Ureter (tissue), 1 donor: ENCODE results near the gene ZNF785. TPM values are rescaled to one million over a fixed set of nuclear protein-coding genes. Genes with fewer than 3 reads are reported as not detected.
"Not testable (repeated sequence)": the region's sequence is repeated elsewhere in the genome, so short reads cannot be mapped to it uniquely, and the experiment has no call there.

Source experiments
- DNase-seq: peaks from one replicate; pipeline ENCODE4 v3.0.0-alpha.2; 2020; ENCODE audit warnings: low spot score
- total RNA-seq: library from RNA; stranded (reverse); gene quantifications from one replicate; pipeline ENCODE4 v1.2.4, GENCODE V29; 2023
- donor health status: DM: yes; HTN: yes; CAD: no.

ZNF785 gene
- total RNA-seq, 1 donor from 2014 or later: 25.2 TPM

GRCh38 chr16:30565984-30566383 is 19.5 kb downstream of the ZNF785 start:
- DNase-seq: no peak

GRCh38 chr16:30565526-30565925 is 20.0 kb downstream of the ZNF785 start:
- DNase-seq: no peak

DNA sequence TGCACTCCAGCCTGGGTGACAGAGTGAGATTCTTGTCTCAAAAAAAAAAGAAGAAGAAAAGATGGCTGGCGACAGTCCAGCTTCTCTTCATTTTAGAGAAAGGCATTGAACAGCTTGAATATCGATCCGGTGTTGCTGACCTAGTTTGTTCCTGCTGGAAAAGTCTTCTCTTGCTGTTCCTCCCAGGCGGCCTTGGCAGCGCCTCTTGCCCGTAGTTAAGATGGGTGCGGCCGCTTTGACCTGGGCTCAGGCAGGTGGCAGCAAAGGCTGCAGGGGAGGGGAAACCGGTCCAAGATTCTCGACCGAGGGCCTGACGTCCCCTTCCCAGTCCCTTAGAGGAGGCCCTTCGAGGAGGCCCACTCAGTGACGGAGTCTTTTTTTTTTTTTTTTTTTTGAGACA is 23.5 kb downstream of the ZNF785 start:
- no peak for DNase-seq

GRCh38 chr16:30561089-30561816 is 24.2 kb downstream of the ZNF785 start:
- no peak for DNase-seq

- DNase-seq: no peak
Measured at GRCh38 chr16:30559690-30560089, 25.8 kb downstream of the ZNF785 start.

GRCh38 chr16:30558789-30559377 is 26.6 kb downstream of the ZNF785 start:
- DNase-seq: no peak

- peak; percentile 98 for DNase-seq
Measured at GRCh38 chr16:30557957-30558788, 27.3 kb downstream of the ZNF785 start, which contains the start of gene ZNF764. Gene ZNF764 (minus strand): TSS chr16:30558374. CDS start chr16:30558182, 192 bp downstream.

- DNase-seq: no peak
Measured at GRCh38 chr16:30557707-30557956, 27.9 kb downstream of the ZNF785 start.

- DNase-seq: no peak
Measured at GRCh38 chr16:30556125-30556473, 29.4 kb downstream of the ZNF785 start.

- DNase-seq: no peak
Measured at GRCh38 chr16:30555315-30556124, 30.0 kb downstream of the ZNF785 start.

DNA sequence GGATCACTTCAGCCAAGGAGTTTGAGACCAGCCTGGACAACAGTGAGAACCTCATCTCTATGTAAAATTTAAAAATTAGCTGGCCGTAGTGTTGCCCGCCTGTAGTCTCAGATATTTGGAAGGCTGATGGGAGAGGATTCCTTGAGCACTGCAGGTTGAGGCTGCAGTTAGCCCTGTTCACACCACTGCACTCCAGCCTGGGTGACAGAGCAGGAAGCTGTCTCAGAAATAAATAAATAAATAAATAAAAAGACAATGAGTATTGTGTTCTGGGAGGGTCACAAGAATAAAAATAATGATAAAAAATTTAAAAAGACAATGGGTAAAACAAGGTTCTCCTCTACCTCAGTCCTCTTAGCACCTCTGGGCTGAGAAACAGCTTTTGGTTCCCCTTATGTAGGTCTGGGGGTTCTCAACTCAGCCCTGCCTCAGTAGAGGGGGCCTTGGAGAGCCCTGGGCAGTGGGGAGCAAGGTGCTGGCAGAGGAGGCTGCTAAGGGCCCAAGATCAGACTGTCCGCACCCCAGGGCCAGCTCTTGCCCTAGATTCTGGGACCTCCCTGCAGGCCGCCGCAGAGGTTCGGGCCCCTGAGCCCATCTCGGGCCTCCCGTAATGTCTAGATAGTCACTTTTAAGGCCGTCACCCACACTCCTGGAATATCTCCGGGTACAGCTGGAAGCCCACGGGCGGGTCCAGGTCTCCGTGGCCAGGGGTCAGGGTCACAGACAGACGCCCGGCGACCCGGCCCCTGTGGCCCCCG is 30.8 kb downstream of the ZNF785 start:
- no peak for DNase-seq

DNA sequence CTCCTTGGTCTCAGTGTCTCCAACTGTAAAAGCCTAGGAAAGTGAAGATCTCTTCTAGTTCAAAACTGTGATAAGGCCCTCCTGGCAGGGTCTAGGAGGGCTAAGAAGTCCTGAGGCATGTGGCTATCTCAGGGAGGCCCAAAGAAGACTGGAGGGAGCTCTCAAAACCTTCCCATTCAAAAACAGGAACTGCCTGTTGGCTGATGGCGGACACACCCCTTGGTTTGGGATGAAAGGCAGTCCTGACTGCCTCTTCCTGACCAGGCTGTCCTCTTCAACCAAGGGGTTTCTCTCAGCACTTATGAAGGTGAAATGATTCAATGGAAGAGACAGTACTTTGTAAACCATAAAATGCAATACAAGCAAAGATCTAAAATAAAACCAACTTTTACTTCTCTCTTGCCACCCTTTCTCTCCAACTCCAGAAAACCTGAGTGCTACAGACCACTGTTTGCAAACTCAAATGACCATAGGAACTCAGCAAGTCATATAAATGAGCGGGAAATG is 32.1 kb downstream of the ZNF785 start:
- no peak for DNase-seq

GRCh38 chr16:30552956-30553355 is 32.5 kb downstream of the ZNF785 start:
- no peak for DNase-seq

DNA sequence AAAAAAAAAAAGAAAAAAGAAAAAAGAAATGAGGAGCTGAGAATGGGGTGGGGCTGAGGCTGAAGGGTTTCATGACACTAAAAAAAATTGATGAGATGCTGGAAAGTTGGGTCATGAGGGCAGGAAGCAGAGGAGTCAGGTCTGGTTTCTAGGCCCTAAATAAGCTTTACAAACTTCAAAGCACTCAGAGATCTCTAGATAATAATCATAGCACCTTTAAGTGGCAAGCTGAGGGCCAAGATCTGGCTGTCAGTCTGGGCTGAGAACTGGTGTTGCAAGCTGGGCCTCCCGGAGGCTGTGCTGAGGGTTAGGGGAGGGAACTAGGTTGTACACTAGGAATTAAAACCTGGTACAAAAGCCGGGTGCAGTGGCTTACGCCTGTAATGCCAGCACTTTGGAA is 33.7 kb downstream of the ZNF785 start:
- no peak for DNase-seq

DNA sequence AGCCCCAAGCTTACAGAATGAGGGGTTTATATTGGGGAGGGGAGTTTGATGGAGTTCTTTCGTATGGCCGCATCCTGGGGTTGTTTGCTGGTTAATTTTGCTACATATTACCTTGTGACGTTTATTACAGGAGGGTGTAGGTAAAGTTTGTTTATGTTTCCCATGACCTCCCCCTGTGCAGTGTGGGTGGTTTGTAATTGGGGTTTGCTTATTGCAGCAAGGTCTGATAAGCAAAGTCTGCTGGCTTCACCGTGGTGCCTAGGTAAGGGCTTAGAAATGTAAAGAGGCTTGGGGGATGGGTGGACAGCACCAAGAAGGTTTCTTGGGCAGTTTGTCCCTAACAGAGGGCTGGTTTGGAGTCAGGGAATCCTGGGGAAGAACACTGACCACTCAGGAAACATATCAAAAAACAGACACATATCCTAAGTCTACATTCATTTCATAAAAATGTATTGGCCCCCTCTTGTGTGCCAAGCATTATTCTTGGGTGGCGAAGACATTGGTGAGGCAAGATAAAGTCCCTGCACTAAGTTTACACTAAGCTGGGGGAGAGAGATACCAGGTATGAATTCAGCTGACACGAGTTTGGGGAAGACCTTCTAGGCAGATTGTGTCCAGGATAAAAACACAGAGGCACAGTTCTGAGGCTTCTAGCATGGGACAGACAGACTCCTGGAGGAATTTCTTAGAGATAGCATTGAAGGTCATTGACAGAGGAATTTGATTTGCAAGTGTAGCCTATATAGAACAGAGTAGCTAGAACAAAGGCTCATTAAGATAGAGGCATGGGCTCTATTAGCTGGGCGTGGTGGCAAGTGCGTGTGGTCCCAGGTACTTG is 36.9 kb downstream of the ZNF785 start:
- no peak for DNase-seq

- no peak for DNase-seq
Measured at GRCh38 chr16:30546115-30546514, 39.4 kb downstream of the ZNF785 start.

DNA sequence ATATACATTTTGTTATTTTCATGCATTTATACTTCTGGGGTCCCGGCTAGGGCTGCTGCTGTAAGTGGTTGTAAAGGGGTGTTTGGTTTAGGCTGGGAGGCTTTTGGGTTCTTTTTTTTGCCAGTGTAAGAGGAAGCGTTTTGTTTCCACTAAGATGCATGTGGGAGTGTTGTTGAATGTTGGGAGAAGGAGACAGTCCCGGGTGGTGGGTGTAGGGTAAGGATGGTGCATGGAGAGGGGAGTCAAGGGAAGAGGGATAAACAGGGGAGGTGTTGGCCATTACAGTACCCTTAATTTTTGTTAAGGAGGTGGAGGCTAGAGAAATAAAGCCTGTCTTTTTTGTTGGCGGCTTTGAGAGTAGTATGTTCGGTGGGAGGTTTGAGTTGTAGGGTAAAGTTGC is 42.4 kb downstream of the ZNF785 start:
- DNase-seq: no peak

- DNase-seq: no peak
Measured at GRCh38 chr16:30541502-30542329, 43.8 kb downstream of the ZNF785 start.

- not testable (repeated sequence) for DNase-seq
Measured at GRCh38 chr16:30540916-30541464, 44.5 kb downstream of the ZNF785 start.
